Stimulated activated CD8-positive, alpha-beta memory T cell treated with anti-CD3 and anti-CD28 coated beads, Interleukin-2, amount 100 ng/mL, for 1 hour (primary cell): ENCODE data around the gene GH1.
A peak's percentile ranks its signal among the peaks of the same experiment; 100 is the strongest.

Experiments
- DNase-seq, 2 donors: peaks; one replicate each; pipeline ENCODE4 v3.0.0-alpha.2; 2020; ENCODE audit warnings: low read depth in 2 of 2

Gene GH1

GRCh38 chr17:63944736-63945499 is 26.3 kb upstream of the GH1 start:
- no peak for DNase-seq

DNA sequence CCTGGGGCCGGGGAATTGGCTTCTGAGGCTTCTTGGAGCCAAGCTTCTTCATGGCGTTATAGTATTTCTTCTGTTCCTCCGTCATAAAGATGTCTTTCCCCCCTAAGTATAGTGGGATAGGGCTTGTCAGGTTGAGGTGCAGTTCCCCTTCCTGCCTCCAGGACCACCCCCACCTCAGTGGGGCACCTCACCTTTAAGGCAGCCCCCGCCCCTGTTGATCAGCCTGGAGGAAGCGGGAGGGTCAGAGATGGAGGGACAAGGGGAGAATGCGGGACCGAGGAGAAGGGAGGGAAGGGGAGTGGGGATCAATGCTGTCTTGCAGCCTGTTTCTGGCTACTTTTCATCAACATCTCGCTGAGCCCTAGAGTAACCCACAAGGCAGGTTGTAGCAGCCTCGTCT is 25.1 kb upstream of the GH1 start:
- DNase-seq, result no peak

DNA sequence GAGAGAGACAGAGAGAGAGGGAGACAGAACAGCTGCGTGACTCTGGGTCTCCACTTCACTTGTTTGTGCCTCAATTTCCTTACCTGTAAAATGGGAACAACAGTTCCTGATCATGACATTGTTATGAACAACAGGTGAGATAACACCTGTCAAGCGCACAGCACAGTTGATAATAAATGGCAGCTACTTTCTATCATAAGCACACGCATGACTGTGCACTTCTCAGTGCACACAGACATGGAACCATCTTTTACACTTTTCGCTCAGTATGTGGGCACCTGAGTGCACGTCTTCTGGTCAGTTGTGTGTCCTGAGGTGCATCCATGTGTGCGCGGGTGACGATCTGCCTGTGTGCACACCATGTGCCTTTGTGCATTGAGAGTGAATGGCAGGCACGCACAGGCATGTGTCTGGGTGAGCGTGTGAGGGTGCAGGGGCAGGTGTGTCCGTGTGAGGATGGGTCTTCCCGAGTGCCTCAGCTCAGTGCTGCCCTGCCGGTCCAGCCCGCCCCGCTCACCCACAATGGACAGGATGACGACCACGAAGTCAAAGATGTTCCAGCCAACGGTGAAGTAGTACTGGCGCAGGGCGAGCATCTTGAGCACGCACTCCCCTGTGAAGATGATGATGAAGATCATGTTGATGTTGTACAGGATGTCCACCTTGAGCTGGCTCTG is 23.8 kb upstream of the GH1 start:
- no peak for DNase-seq

DNA sequence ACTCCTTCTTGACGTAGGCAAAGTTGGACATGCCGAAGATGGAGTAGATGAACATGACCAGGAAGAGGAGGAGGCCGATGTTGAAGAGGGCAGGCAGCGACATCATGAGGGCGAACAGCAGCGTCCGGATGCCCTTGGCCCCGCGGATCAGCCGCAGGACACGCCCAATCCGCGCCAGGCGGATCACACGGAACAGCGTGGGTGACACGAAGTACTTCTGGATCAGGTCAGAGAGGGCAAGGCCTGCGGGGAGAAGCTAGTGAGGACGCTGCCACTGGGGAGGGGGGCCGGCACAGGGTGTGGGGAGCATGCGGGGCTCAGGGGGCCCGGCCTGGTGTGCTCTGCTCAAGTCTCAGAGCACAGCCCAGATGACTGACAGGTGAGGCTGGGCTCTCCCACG is 23.1 kb upstream of the GH1 start:
- no peak for DNase-seq

DNA sequence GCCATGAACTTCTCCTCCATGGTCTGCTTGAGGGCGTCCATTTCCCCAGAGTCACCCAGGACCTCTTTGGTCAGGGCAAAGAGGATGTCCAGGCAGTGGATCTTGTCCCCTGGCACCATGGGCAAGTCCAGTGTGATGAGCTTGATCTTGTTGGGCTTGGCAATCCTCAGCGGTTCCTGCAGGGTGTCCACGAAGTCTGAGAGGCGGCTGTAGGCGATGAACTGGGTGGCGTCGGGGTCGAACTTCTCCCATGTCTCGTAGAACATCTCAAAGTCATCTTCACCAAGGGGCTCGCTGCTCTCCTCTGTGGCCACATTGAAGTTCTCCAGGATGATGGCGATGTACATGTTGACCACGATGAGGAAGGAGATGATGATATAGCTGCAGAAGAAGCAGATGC is 22.5 kb upstream of the GH1 start:
- no peak for DNase-seq

DNA sequence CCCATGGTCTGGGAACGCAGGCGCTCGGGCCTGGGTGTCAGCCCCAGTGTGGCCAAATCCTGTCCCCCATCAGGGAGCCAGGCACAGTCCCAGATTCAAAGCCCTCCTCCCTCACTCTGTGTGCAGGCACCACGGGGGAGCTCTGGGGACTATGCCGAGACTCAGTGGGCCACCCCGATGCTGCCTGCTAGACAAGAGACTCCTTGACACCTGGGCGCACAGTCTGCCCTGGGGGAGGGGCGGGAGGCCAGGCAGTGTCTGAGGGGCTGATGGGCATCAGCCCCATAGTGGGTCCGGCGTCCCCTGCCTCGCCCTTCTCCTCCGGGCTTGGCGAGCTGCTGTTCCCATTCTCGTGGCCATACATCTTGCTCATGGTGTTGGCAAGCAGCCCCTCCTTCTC is 21.9 kb upstream of the GH1 start:
- DNase-seq, result no peak

- no peak for DNase-seq
These were observed 21.2 kb upstream of the GH1 start for GRCh38 chr17:63939884-63940283.

GRCh38 chr17:63939401-63939800 is 20.8 kb upstream of the GH1 start:
- DNase-seq, result no peak

DNA sequence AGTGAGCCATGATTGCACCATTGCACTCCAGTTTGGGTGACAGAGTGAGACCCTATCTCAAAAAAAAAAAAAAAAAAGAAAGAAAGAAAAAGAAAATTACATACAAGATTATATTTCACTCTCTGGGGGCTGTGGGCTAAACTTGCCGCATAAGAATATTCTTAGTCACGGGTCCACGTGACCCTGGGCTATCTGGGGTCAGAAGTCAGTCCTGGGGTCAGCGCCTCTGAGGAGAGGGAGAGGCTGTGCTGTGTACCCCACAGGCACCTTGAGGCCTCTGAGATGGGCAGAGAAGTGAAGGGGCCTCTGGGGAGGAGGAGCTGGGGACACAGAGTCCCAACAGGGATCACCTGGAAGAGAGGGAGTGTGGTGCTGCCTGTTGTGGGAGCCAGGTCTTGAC is 19.3 kb upstream of the GH1 start:
- no peak for DNase-seq

DNA sequence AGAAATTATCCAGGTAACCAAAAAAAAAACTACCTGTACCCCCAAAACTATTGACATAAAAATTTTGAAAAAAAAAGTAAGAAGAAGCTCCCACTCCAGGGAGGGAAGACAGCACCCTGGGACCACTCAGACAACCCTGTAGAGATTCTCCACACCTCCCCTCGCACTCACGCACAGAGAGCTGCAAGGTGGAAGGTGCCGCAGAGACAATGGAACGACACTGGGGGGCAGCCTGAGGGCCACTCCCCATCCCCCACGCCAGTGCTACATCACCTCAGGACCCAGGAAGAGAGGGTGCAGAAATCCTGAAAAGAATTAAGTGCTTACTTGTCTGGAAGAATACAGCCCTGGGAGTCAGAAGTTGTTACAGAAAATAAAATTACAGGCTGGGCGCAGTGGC is 18.7 kb upstream of the GH1 start:
- DNase-seq, result no peak

- no peak for DNase-seq
These were observed 15.8 kb upstream of the GH1 start for GRCh38 chr17:63934183-63935112.

DNA sequence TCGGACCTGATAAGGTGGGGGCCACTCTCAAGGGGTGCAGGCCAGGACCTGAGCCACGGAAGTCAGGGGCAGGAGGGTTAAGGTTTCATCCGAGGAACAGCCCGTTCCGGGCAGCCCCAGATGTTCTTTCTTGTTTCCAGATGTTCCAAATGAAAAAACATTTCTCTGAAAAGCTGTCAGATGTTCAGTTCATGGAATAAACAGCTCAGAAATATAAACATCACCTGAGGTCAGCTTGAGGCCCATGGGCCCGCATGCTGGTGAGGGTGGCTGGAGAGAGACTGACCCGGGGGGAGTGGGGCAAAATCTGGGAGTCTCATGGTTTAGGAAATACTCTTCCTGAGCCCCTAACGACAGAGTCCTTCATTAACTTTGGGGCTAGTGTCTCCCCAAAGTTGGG is 15.0 kb upstream of the GH1 start:
- DNase-seq, result no peak

DNA sequence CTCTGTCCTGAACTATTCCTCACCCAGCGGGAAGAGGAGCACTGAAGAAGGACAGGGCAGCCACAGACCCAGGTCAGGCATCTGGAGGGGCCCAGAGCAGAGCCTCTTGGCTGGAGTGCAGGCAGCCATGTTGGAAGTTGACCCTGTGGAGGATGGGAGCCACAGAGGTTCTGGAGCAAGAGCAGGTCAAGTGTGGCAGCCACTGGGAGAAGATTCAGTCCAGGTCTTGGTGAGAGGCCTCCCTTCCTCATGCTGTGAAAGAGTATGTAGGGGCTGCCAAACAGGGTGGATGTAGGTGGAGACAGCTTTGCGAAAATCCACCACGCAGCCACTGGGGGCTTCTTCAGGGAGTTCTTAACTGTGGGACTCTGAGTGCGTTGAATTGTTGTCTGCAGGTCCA is 14.1 kb upstream of the GH1 start:
- no peak for DNase-seq

DNA sequence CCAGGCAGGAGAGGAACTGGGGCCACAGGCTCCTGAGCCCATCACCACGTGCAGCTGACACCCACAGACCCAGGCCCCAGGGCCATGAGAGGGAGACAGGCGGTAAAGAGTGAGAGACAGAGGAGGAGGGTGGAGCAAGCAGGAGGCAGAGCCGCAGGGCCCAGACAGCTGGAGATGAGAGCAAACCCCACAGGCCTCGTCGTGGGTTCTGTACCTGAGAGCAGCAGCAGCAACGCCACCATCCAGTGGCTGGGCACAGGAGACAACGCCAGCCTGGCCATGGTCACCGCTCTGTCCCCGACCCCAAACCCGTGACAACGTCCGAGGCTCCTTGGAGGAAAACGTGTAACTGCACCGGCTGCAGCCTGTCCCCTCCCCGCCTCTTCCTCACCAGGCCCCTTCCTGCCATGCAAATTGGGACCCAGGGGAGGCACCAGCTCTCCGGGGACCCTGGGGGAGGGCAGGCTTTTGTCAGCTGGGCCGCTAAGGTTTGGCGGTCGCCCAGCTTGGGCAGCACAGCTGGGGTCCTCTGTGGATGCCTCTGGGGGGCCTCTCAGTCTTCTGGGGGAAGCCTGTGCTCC is 13.4 kb upstream of the GH1 start, which contains the start of gene CD79B:
Gene CD79B, minus strand, starts transcription at position 351 of the 581 bp plus-strand sequence. Its CDS starts 70 bp downstream, at position 281.
- DNase-seq, result no peak

DNA sequence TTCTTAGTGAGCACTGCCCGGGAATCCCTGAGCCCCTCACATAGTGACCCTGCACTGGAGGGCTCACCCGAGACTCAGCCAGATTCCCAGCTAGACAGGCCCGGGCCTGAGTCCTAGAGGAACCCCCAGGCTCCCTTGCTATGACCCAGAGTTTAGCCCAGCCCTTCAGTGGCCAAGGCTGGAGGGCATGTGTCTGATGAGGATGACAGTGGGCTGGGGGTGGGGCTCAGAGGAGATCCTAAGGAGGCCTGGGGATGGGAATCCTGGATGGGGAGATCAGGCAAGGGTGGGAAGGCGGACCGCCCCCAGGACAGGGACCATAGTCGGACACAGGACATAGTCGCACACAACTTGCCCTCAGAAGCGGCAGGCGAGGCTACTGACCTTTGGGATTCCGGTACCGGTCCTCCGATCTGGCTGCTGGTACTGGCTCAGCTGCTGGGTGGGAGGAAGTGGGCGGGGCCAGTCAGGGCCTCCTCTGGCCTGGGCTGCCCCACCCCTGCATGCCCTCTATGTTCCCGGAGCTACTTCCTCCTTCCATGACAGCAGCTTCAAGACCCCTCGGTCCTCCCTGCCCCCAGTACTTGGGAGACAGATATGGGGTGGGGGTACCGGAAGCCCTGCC is 12.4 kb upstream of the GH1 start:
- peak in 1 of 2 donors; percentile 38 for DNase-seq

DNA sequence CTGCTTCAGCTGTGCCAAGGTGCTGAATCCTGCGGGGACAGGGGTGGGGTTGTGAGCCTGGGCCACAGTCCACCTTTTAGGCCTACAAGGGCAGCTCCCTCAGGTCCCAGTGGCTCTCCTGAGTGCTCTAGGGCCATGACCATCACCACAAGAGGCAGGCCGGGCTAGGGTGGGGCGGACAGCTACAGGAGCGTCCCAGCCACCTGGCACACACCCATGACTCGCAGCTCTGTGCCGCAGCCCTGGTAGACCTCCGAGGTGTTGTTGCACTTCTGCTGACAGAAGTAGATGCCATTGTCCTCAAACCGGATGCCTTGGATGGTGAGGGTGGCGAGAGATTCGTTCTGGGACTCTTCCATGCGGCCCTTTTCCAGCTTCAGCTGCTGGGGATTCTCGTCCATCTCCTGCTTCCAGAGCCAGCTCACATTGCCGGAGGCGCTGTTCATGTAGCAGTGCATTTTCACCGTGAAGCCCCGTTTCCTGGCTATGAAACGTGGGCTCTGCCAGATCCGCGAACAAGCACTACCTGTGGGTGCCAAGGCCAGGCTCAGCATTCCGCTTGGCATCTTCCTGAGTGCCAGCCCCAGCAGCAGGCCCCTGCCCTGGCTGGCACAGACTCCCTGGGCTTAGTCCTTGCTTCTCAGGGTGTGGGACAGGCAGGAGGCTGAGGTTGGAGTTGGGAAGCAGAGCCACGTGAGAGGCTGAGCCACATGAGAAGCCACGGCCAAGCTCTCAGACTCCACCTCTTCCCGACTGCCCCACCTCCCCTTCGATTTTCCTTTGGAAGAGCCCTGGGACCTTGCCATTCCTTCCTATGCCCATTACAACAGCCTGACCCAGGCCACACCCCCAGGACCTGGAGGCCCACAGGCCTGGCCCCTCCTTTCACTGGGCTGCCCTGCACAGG is 11.5 kb upstream of the GH1 start:
- no peak for DNase-seq

GRCh38 chr17:63928966-63929695 is 10.5 kb upstream of the GH1 start:
- DNase-seq, result no peak

- no peak for DNase-seq
These were observed 9.6 kb upstream of the GH1 start for GRCh38 chr17:63928172-63928666.

DNA sequence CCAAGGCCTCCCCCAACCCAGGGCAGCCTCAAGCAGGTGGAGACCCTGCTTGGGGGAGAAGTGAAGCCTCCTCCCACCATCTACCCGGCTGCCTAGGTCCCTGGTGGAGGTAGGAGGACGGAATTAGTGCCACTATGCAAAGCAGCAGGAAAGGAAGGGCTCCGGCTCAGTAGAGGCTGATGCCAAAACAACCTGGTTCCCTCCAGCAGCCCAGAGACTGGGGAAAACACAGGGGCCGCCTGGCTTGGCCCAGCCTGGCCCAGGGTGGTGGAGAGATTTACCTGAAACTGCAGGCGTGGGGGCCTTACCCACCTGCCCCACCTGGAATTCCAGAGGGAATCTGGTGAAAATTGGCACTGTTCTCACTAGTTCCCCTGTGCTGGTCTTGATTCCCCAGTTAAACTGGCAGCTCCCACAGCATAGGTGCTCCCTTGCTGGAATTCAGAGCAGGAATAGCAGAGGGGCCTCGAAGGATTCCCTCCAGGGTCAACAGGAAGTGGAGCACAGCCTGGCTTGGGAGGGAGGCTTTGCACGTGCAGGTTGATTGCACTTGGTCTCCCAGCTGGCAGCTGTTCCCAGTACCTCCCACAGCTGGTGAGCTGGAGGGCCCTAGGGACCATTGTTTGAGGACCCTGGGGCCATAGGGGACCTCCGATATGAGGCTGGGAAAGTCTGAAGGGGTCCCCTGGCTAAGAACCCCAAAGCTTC is 9.0 kb upstream of the GH1 start:
- DNase-seq, result no peak
